GM12878 (cell line): ENCODE data around the gene CDK17. TPM values are rescaled to one million over a fixed set of nuclear protein-coding genes. Genes with fewer than 3 reads are reported as not detected.

ENCODE experiments used
- ATAC-seq: fragments of 200-7000 bp; cut with Tn5 transposase; 3 replicates; pipeline ENCODE4 v1.9.1; 2020; ENCODE audit warnings: mild to moderate bottlenecking, moderate library complexity
- BruUV-seq: library from RNA; stranded (reverse); fragments of 400-500 nt; replicated peaks from 2 replicates; lab custom pipeline; 2021; lab: Mats Ljungman, UMichigan
- CTCF ChIA-PET: fragments of 300-600 bp; sonication (Branson Sonifier 250); formaldehyde crosslinking; extraction: SDS; loops from one replicate; lab custom pipeline; 2021; ENCODE audit warnings: inconsistent platforms; lab: Yijun Ruan, JAX
- POLR2A ChIA-PET: fragments of 350-600 bp; formaldehyde crosslinking; extraction: SDS; loops from one replicate; lab custom pipeline; 2021; ENCODE audit warnings: inconsistent platforms; lab: Charles Lee
- RAD21 ChIA-PET: fragments of 300-600 bp; sonication (Branson Sonifier 250); formaldehyde crosslinking; loops from one replicate; lab custom pipeline; 2023; ENCODE audit warnings: antibody characterized with exemption; ENCODE audit not compliant: unreplicated experiment; lab: Charles Lee
- SMC1A ChIA-PET: fragments of 300-600 bp; sonication (Branson Sonifier 250); formaldehyde crosslinking; loops from one replicate; lab custom pipeline; 2023; ENCODE audit not compliant: unreplicated experiment, uncharacterized antibody; lab: Charles Lee
- DNase-seq: peaks from one replicate; pipeline ENCODE4 v3.0.0-alpha.2; 2011; ENCODE audit warnings: low read depth, low spot score
- FAIRE-seq: peaks from 3 replicates; lab custom pipeline; 2011; peaks lifted over from hg19 to GRCh38; lab: Jason Lieb, UNC
- H2AFZ ChIP-seq: 2 replicates; pipeline ENCODE4 v1.6.0; 2011; ENCODE audit warnings: low read depth, low read length, control low read depth; ENCODE audit not compliant: control insufficient read depth
- H3K27ac ChIP-seq: 2 replicates; pipeline ENCODE4 v1.5.1; 2011; ENCODE audit warnings: control low read depth; ENCODE audit not compliant: control insufficient read depth, insufficient read depth
- H3K27me3 ChIP-seq, 2 experiments: replicated peaks in 1 of 2; 2 replicates each; pipeline versions ENCODE4 v1.6.0 to v1.6.1; 2011; ENCODE audit warnings: low read length in 1 of 2; ENCODE audit not compliant: control insufficient read depth in 2 of 2, insufficient read depth in 2 of 2
- H3K36me3 ChIP-seq, 2 experiments: 2 replicates each; pipeline ENCODE4 v1.5.1; 2011; ENCODE audit warnings: low read length in 1 of 2; ENCODE audit not compliant: control insufficient read depth in 2 of 2, insufficient read depth in 2 of 2
- H3K4me1 ChIP-seq: 2 replicates; pipeline ENCODE4 v1.6.1; 2011; ENCODE audit warnings: mild to moderate bottlenecking, low read length, moderate library complexity, mixed read lengths; ENCODE audit not compliant: control insufficient read depth, insufficient read depth
- H3K4me2 ChIP-seq: 2 replicates; pipeline ENCODE4 v1.6.0; 2011; ENCODE audit warnings: control low read depth; ENCODE audit not compliant: control insufficient read depth, insufficient read depth
- H3K4me3 ChIP-seq: fragments of 200-600 bp; sonication (generic); 2 replicates; pipeline ENCODE4 v1.5.1; 2016
- H3K79me2 ChIP-seq: 2 replicates; pipeline ENCODE4 v1.6.0; 2011; ENCODE audit warnings: low read length; ENCODE audit not compliant: control insufficient read depth, insufficient read depth
- H3K9ac ChIP-seq: 2 replicates; pipeline ENCODE4 v1.8.0; 2011; ENCODE audit warnings: low read length, control low read depth, mixed read lengths; ENCODE audit not compliant: control insufficient read depth, insufficient read depth
- H3K9me3 ChIP-seq: replicated peaks from 3 replicates; pipeline ENCODE4 v1.5.1; 2011; ENCODE audit warnings: mild to moderate bottlenecking, low read length; ENCODE audit not compliant: control insufficient read depth, insufficient read depth
- H4K20me1 ChIP-seq: 2 replicates; pipeline ENCODE4 v1.6.0; 2011; ENCODE audit not compliant: control insufficient read depth, insufficient read depth
- BCL11A ChIP-seq: IDR thresholded peaks from 2 replicates; pipeline ENCODE4 v1.6.1; 2011; ENCODE audit warnings: low read depth, low read length
- BHLHE40 ChIP-seq, 2 experiments: fragments of 450-650 bp in 1 of 2; IDR thresholded peaks; 2 replicates each; pipeline ENCODE4 v1.6.1; 2011 to 2017; ENCODE audit warnings: low read depth in 2 of 2, borderline replicate concordance in 1 of 2, improper control_type of control experiment in 1 of 2, low read length in 1 of 2, mild to moderate bottlenecking in 1 of 2
- FOS ChIP-seq: IDR thresholded peaks from 3 replicates; pipeline ENCODE4 v1.6.1; 2011; ENCODE audit warnings: borderline replicate concordance; ENCODE audit not compliant: insufficient read length; ENCODE audit errors: extremely low read depth
- IKZF1 ChIP-seq: fragments of 450-650 bp; conservative IDR thresholded peaks from 2 replicates; pipeline ENCODE4 v1.6.1; 2017; ENCODE audit warnings: antibody characterized with exemption, mild to moderate bottlenecking
- JUNB ChIP-seq: IDR thresholded peaks from 2 replicates; pipeline ENCODE4 v1.6.1; 2016; ENCODE audit warnings: antibody characterized with exemption, mild to moderate bottlenecking
- MLLT1 ChIP-seq: fragments of 450-650 bp; IDR thresholded peaks from 2 replicates; pipeline ENCODE4 v1.6.1; 2016; ENCODE audit warnings: mild to moderate bottlenecking
- MTA2 ChIP-seq: fragments of 450-650 bp; IDR thresholded peaks from 2 replicates; pipeline ENCODE4 v1.6.1; 2016; ENCODE audit warnings: low read depth, mild to moderate bottlenecking, moderate library complexity
- NFYA ChIP-seq: IDR thresholded peaks from 2 replicates; pipeline ENCODE4 v1.6.1; 2011; ENCODE audit warnings: low read depth, mild to moderate bottlenecking, low read length, improper control_type of control experiment, borderline replicate concordance
- SKIL ChIP-seq: fragments of 450-650 bp; IDR thresholded peaks from 2 replicates; pipeline ENCODE4 v1.6.1; 2017; ENCODE audit warnings: mild to moderate bottlenecking, low read depth, inconsistent platforms; ENCODE audit not compliant: poor library complexity, severe bottlenecking
- SRF ChIP-seq, 2 experiments: IDR thresholded peaks; 2 replicates each; pipeline ENCODE4 v1.6.1; 2011; ENCODE audit warnings: low read depth in 2 of 2, low read length in 2 of 2, mild to moderate bottlenecking in 1 of 2, moderate library complexity in 1 of 2
- WGBS: methylation state at CpG from one replicate; pipeline ENCODE4 v1.1.6; 2016; ENCODE audit warnings: low lambda C conversion rate; ENCODE audit not compliant: insufficient replicate concordance, insufficient coverage; ENCODE audit errors: missing lambda C conversion rate; 5-methylcytosine and 5-hydroxymethylcytosine counted together
- in situ Hi-C: fragments of 300-500 bp; cut with MboI; formaldehyde crosslinking; loops from 9 replicates; pipeline ENCODE4 v1.14.3; 2018; ENCODE audit warnings: mixed read lengths
- intact Hi-C: fragments of 100-400 bp; cut with micrococcal nuclease; formaldehyde crosslinking; loops from one replicate; pipeline ENCODE4 v1.14.2; 2022; ENCODE audit not compliant: unreplicated experiment
- polyA plus RNA-seq, 11 experiments: library from polyadenylated mRNA; depleted of rRNA in 4 of 11; unstranded in 6 of 11; stranded (reverse) in 5 of 11; fragments of >200 nt; fragmentation: Nextera tagmentation in 4 of 11; fragmentation: Illumina TruSeq in 1 of 11; extraction: Ambion mirVana in 4 of 11; extraction: Trizol in 1 of 11; gene quantifications; 1 replicate in 1 of 11; 2 replicates in 10 of 11; pipeline versions ENCODE4 v1.2.1 to v1.2.3, GENCODE V29; 2011 to 2016; ENCODE audit warnings: inconsistent platforms in 2 of 11, missing spikeins in 2 of 11, low read depth in 1 of 11
- total RNA-seq, 4 experiments: library from RNA; depleted of rRNA in 3 of 4; stranded (reverse); fragments of >200 nt in 3 of 4; fragmentation: Illumina TruSeq in 1 of 4; extraction: Trizol in 1 of 4; gene quantifications; 2 replicates each; pipeline versions ENCODE4 v1.2.1 to v1.2.3, GENCODE V29; 2013 to 2021
- TF ChIP-seq, protein P1 (sequence below): IDR thresholded peaks from 2 replicates; pipeline ENCODE4 v1.6.1; 2011; ENCODE audit warnings: borderline replicate concordance, low read depth, mild to moderate bottlenecking, moderate library complexity, mixed read lengths, low read length; ENCODE audit not compliant: insufficient read depth; ENCODE audit errors: extremely low read length
- TF ChIP-seq, protein P2 (sequence below): fragments of 450-650 bp; IDR thresholded peaks from 2 replicates; pipeline ENCODE4 v1.6.1; 2016; ENCODE audit warnings: mild to moderate bottlenecking, moderate library complexity, borderline replicate concordance

The CDK17 gene
- total and polyA plus RNA-seq, 10 of the 15 experiments (the other 5 are each of a cell fraction or from before 2014, with no cell fraction given) = 5.6 to 45.6 (median 18.3) TPM

- no peak for TF ChIP-seq JUNB
Observed at GRCh38 chr12:96448300-96448699, 48.1 kb upstream of the CDK17 start (continued).

GRCh38 chr12:96447256-96447655 lies 47.0 kb upstream of the CDK17 start:
- CTCF ChIA-PET = interaction anchor here (1.1 to 1.7 kb wide), 2 partner anchors 9 to 14 kb away, joined by 3 to 6 read pairs; no protein-coding TSS in a partner anchor
- no peak overlapping the region for H2AFZ ChIP-seq
- no peaks in the 10 kb centered on the region for H3K27me3 ChIP-seq
- no peak overlapping the region for H3K4me2 ChIP-seq
- 81% methylated on average over 3 of the region's 3 CpGs for WGBS
- FAIRE-seq (no peak), ATAC-seq (no peak), DNase-seq (no peak)
- SMC1A ChIA-PET = interaction anchor here (0.6 to 1.8 kb wide), 5 partner anchors 10 to 510 kb away, joined by 3 to 5 read pairs (median 3); no protein-coding TSS in a partner anchor
- H3K79me2 ChIP-seq = no peaks in the 10 kb centered on the region
- H4K20me1 ChIP-seq = no peaks in the 10 kb centered on the region
- in situ Hi-C loops = no loop called here
- H3K4me1 ChIP-seq = no peaks in the 10 kb centered on the region
- BruUV-seq = no TSS peak
- H3K36me3 ChIP-seq = no peaks in the 10 kb centered on the region
- no peak overlapping the region for H3K27ac ChIP-seq
- H3K4me3 ChIP-seq = no peak overlapping the region
- no peak overlapping the region for H3K9ac ChIP-seq
- RAD21 ChIA-PET = no interaction called here
- intact Hi-C loops = no loop called here
- no peaks in the 10 kb centered on the region; the same call in 2 of the 3 replicates for H3K9me3 ChIP-seq
- POLR2A ChIA-PET = interaction anchor here (0.6 to 0.7 kb wide), 3 partner anchors 24 to 40 kb away, joined by 3 to 9 read pairs (median 4); no protein-coding TSS in a partner anchor
- TF ChIP-seq MTA2 (no peak), NFYA (no peak), BCL11A (no peak), IKZF1 (no peak), FOS (no peak), MLLT1 (no peak), SRF (IDR thresholded peaks at IDR 0.05; ENCODE audit: low read depth in 2 of 2, low read length in 2 of 2) (no peak), BHLHE40 (IDR thresholded peaks at IDR 0.05; ENCODE audit: borderline replicate concordance in 1 of 2, low read depth in 2 of 2, low read length in 1 of 2) (no peak), SKIL (no peak)
- TF ChIP-seq, protein P1, sequence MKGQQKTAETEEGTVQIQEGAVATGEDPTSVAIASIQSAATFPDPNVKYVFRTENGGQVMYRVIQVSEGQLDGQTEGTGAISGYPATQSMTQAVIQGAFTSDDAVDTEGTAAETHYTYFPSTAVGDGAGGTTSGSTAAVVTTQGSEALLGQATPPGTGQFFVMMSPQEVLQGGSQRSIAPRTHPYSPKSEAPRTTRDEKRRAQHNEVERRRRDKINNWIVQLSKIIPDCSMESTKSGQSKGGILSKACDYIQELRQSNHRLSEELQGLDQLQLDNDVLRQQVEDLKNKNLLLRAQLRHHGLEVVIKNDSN = no peak
- TF ChIP-seq, protein P2, sequence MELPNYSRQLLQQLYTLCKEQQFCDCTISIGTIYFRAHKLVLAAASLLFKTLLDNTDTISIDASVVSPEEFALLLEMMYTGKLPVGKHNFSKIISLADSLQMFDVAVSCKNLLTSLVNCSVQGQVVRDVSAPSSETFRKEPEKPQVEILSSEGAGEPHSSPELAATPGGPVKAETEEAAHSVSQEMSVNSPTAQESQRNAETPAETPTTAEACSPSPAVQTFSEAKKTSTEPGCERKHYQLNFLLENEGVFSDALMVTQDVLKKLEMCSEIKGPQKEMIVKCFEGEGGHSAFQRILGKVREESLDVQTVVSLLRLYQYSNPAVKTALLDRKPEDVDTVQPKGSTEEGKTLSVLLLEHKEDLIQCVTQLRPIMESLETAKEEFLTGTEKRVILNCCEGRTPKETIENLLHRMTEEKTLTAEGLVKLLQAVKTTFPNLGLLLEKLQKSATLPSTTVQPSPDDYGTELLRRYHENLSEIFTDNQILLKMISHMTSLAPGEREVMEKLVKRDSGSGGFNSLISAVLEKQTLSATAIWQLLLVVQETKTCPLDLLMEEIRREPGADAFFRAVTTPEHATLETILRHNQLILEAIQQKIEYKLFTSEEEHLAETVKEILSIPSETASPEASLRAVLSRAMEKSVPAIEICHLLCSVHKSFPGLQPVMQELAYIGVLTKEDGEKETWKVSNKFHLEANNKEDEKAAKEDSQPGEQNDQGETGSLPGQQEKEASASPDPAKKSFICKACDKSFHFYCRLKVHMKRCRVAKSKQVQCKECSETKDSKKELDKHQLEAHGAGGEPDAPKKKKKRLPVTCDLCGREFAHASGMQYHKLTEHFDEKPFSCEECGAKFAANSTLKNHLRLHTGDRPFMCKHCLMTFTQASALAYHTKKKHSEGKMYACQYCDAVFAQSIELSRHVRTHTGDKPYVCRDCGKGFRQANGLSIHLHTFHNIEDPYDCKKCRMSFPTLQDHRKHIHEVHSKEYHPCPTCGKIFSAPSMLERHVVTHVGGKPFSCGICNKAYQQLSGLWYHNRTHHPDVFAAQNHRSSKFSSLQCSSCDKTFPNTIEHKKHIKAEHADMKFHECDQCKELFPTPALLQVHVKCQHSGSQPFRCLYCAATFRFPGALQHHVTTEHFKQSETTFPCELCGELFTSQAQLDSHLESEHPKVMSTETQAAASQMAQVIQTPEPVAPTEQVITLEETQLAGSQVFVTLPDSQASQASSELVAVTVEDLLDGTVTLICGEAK = no peak
